Peyer's patch (tissue), 4 donors: ENCODE data around the gene RASA3.

ENCODE experiments used
- POLR2A ChIP-seq, 2 donors: fragments of 450-650 bp; IDR thresholded peaks; one replicate each; pipeline ENCODE4 v1.5.1; 2017; ENCODE audit warnings: antibody characterized with exemption in 2 of 2, mild to moderate bottlenecking in 2 of 2, moderate library complexity in 2 of 2
- TF ChIP-seq, protein P1 (sequence below), 6 experiments: fragments of 450-650 bp in 4 of 6; fragments of 200-600 bp in 2 of 6; sonication (generic) in 1 of 6; IDR thresholded peaks; one replicate each; pipeline ENCODE4 v1.5.1; 2017 to 2019; ENCODE audit warnings: antibody characterized with exemption in 6 of 6, mild to moderate bottlenecking in 3 of 6, moderate library complexity in 1 of 6

DNA sequence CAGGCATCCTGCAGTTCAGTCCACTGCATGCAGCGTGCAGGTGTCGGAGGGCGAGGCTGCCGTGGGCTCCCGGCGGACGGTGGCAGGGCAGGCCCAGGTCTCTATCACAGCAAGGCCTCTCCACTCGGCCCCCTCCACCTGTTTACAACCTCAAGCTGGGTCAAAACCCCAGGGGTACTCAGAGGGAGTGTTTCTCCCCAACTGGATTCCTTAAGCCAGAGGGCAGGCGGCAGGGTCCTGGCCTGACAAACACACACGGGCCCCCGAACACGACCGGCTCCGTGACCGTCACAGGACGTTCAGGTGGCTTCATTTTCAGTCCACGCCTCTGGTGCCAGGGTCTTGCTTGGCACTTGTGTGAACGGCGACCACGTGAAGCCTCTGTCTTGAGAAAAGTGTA, 23.5 kb downstream of the RASA3 start:
- TF ChIP-seq, protein P1, sequence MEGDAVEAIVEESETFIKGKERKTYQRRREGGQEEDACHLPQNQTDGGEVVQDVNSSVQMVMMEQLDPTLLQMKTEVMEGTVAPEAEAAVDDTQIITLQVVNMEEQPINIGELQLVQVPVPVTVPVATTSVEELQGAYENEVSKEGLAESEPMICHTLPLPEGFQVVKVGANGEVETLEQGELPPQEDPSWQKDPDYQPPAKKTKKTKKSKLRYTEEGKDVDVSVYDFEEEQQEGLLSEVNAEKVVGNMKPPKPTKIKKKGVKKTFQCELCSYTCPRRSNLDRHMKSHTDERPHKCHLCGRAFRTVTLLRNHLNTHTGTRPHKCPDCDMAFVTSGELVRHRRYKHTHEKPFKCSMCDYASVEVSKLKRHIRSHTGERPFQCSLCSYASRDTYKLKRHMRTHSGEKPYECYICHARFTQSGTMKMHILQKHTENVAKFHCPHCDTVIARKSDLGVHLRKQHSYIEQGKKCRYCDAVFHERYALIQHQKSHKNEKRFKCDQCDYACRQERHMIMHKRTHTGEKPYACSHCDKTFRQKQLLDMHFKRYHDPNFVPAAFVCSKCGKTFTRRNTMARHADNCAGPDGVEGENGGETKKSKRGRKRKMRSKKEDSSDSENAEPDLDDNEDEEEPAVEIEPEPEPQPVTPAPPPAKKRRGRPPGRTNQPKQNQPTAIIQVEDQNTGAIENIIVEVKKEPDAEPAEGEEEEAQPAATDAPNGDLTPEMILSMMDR (IDR thresholded peaks at IDR 0.05): no peak
- no peak for TF ChIP-seq POLR2A (IDR thresholded peaks at IDR 0.05)
